TTC549 (cell line): ENCODE results near the gene ZBTB46.

ENCODE experiments used
- FAIRE-seq: peaks from 2 replicates; lab custom pipeline; 2012; peaks lifted over from hg19 to GRCh38; lab: Jason Lieb, UNC

Gene ZBTB46

GRCh38 chr20:63703976-63704748 is 126.9 kb downstream of the ZBTB46 start:
- FAIRE-seq = no peak

- FAIRE-seq = no peak
These were observed 127.5 kb downstream of the ZBTB46 start for GRCh38 chr20:63703471-63703975.

GRCh38 chr20:63702751-63703470 is 128.2 kb downstream of the ZBTB46 start:
- FAIRE-seq = no peak

- no peak for FAIRE-seq
These were observed 128.9 kb downstream of the ZBTB46 start for GRCh38 chr20:63702036-63702665.

GRCh38 chr20:63701329-63702035 is 129.6 kb downstream of the ZBTB46 start:
- no peak for FAIRE-seq

- FAIRE-seq = no peak
These were observed 130.1 kb downstream of the ZBTB46 start for GRCh38 chr20:63701051-63701328.

GRCh38 chr20:63700199-63701050 is 130.6 kb downstream of the ZBTB46 start:
- FAIRE-seq = no peak

- no peak for FAIRE-seq
These were observed 131.4 kb downstream of the ZBTB46 start for GRCh38 chr20:63699466-63700198.

- FAIRE-seq = no peak
These were observed 132.2 kb downstream of the ZBTB46 start for GRCh38 chr20:63698739-63699465.

- FAIRE-seq = no peak
These were observed 133.1 kb downstream of the ZBTB46 start for GRCh38 chr20:63697868-63698545.

GRCh38 chr20:63697357-63697867 is 133.7 kb downstream of the ZBTB46 start:
- no peak for FAIRE-seq

- FAIRE-seq = no peak
These were observed 134.3 kb downstream of the ZBTB46 start, which contains the start of gene TNFRSF6B for GRCh38 chr20:63696628-63697356. Gene TNFRSF6B, plus strand, starts transcription at chr20:63696652. Its CDS starts 116 bp downstream, at chr20:63696768.

- FAIRE-seq = no peak
These were observed 134.8 kb downstream of the ZBTB46 start for GRCh38 chr20:63696306-63696627.

GRCh38 chr20:63695424-63696305 is 135.4 kb downstream of the ZBTB46 start:
- FAIRE-seq = no peak

- FAIRE-seq = no peak
These were observed 136.3 kb downstream of the ZBTB46 start for GRCh38 chr20:63694584-63695423.

GRCh38 chr20:63693733-63694583 is 137.1 kb downstream of the ZBTB46 start:
- no peak for FAIRE-seq
